HEK293T (cell line): ENCODE measurements around the gene CIBAR2.

Source experiments
- CTCF ChIA-PET: fragments of 350-600 bp; formaldehyde crosslinking; extraction: SDS; loops from one replicate; lab custom pipeline; 2021; ENCODE audit warnings: antibody characterized with exemption, inconsistent platforms; lab: Yijun Ruan, JAX
- POLR2A ChIA-PET: fragments of 350-600 bp; formaldehyde crosslinking; extraction: SDS; loops from one replicate; lab custom pipeline; 2020; ENCODE audit warnings: antibody characterized with exemption, inconsistent platforms; lab: Yijun Ruan, JAX
- DNase-seq: peaks from one replicate; pipeline ENCODE4 v3.0.0; 2012; ENCODE audit warnings: mixed read lengths; ENCODE audit errors: extremely low spot score
- ARNT ChIP-seq: fragments of 450-650 bp; IDR thresholded peaks from 2 replicates; pipeline ENCODE4 v1.6.1; 2017; ENCODE audit warnings: mild to moderate bottlenecking
- BHLHE40 ChIP-seq: fragments of 450-650 bp; IDR thresholded peaks from 2 replicates; pipeline ENCODE4 v1.6.1; 2016; ENCODE audit warnings: mild to moderate bottlenecking, moderate library complexity, borderline replicate concordance
- CTBP1 ChIP-seq: fragments of 450-650 bp; IDR thresholded peaks from 2 replicates; pipeline ENCODE4 v1.6.1; 2016; ENCODE audit warnings: borderline replicate concordance
- ELF4 ChIP-seq: fragments of 450-650 bp; IDR thresholded peaks from 2 replicates; pipeline ENCODE4 v1.6.1; 2017; ENCODE audit warnings: antibody characterized with exemption
- FOXA1 ChIP-seq: fragments of 450-650 bp; IDR thresholded peaks from 2 replicates; pipeline ENCODE4 v1.6.1; 2016; ENCODE audit warnings: mild to moderate bottlenecking
- FOXK2 ChIP-seq: fragments of 450-650 bp; IDR thresholded peaks from 2 replicates; pipeline ENCODE4 v1.6.1; 2016; ENCODE audit warnings: mild to moderate bottlenecking
- FOXM1 ChIP-seq: fragments of 450-650 bp; IDR thresholded peaks from 2 replicates; pipeline ENCODE4 v1.6.1; 2017; ENCODE audit warnings: mild to moderate bottlenecking, borderline replicate concordance
- HDGF ChIP-seq: fragments of 450-650 bp; IDR thresholded peaks from 2 replicates; pipeline ENCODE4 v1.6.1; 2017; ENCODE audit warnings: antibody characterized with exemption, borderline replicate concordance
- L3MBTL2 ChIP-seq: fragments of 450-650 bp; conservative IDR thresholded peaks from 2 replicates; pipeline ENCODE4 v1.6.1; 2016; ENCODE audit warnings: mild to moderate bottlenecking
- LEF1 ChIP-seq: fragments of 450-650 bp; IDR thresholded peaks from 2 replicates; pipeline ENCODE4 v1.6.1; 2017; ENCODE audit warnings: mild to moderate bottlenecking, borderline replicate concordance
- NFRKB ChIP-seq: fragments of 450-650 bp; IDR thresholded peaks from 2 replicates; pipeline ENCODE4 v1.6.1; 2016; ENCODE audit warnings: mild to moderate bottlenecking, moderate library complexity
- PKNOX1 ChIP-seq: fragments of 450-650 bp; IDR thresholded peaks from 2 replicates; pipeline ENCODE4 v1.6.1; 2016
- SP1 ChIP-seq: fragments of 450-650 bp; IDR thresholded peaks from 2 replicates; pipeline ENCODE4 v1.6.1; 2017
- SUZ12 ChIP-seq: fragments of 450-650 bp; IDR thresholded peaks from 2 replicates; pipeline ENCODE4 v1.6.1; 2016; ENCODE audit warnings: mild to moderate bottlenecking
- TARDBP ChIP-seq: fragments of 450-650 bp; IDR thresholded peaks from 2 replicates; pipeline ENCODE4 v1.6.1; 2016
- ZNF384 ChIP-seq: fragments of 450-650 bp; IDR thresholded peaks from 2 replicates; pipeline ENCODE4 v1.6.1; 2016

Gene CIBAR2

GRCh38 chr16:85128079-85128837, 16.0 kb upstream of the CIBAR2 start:
- TF ChIP-seq FOXK2: no peak
- TF ChIP-seq ZNF384: no peak
- no peak for TF ChIP-seq CTBP1
- no peak for TF ChIP-seq ARNT
- TF ChIP-seq ELF4: no peak
- no peak for TF ChIP-seq PKNOX1
- no peak for DNase-seq
- POLR2A ChIA-PET: no interaction called here
- CTCF ChIA-PET: no interaction called here

DNA sequence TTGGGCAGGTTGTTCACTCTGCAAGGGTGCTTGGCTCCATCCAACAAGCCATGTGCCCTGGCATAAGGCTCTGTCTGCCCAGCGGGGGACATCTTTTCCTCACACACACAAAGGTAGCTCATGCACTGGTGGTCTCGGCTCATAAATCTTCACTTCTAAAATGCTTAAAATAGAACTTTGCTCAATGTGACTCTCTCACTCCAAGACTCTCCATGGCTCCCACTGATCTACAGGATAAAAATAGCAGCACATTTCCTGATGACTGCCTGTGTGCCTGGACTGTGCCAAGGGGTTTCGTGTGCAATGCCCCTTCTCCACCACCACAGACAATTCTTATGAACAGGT, 15.1 kb upstream of the CIBAR2 start:
- TF ChIP-seq SP1 (no peak), FOXK2 (no peak), BHLHE40 (no peak), ZNF384 (no peak), PKNOX1 (no peak), FOXA1 (no peak), FOXM1 (no peak), NFRKB (no peak), TARDBP (no peak), L3MBTL2 (no peak), SUZ12 (no peak), ELF4 (no peak), LEF1 (no peak), HDGF (no peak)
- POLR2A ChIA-PET: no interaction called here
- CTCF ChIA-PET: interaction anchor here (1.5 kb wide), 1 partner anchor 13 kb away, joined by 5 read pairs; no protein-coding TSS in a partner anchor
- no peak for DNase-seq

GRCh38 chr16:85126705-85127378, 14.6 kb upstream of the CIBAR2 start:
- ChIA-PET CTCF (interaction anchor here (1.3 to 1.5 kb wide), 2 partner anchors 12 to 119 kb away, joined by 4 to 5 read pairs; no protein-coding TSS in a partner anchor), POLR2A (no interaction called here)
- TF ChIP-seq NFRKB: no peak
- no peak for TF ChIP-seq FOXA1
- no peak for TF ChIP-seq LEF1
- DNase-seq: peak; percentile 47

DNA sequence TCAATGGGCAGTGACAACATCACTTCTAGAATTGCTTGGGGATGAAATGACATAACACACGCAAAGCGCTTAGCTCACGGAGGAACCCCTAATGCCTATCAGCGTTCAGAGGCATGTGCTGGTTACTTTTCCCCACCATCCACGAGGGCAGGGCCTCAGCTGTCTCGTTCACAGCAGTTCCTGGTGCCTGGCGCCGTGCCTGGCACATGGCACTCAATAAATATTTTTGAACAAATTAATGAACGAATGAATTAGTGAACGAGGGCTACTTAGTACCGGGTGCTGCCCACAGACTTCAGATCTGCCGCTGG, 14.1 kb upstream of the CIBAR2 start:
- ChIA-PET CTCF (interaction anchor here (0.8 to 1.5 kb wide), 3 partner anchors 12 to 119 kb away, joined by 4 to 5 read pairs (median 4); no protein-coding TSS in a partner anchor), POLR2A (no interaction called here)
- no peak for DNase-seq
- no peak for TF ChIP-seq NFRKB
- no peak for TF ChIP-seq BHLHE40
- no peak for TF ChIP-seq L3MBTL2
- no peak for TF ChIP-seq FOXK2
- no peak for TF ChIP-seq ELF4
- TF ChIP-seq CTBP1: no peak
- no peak for TF ChIP-seq LEF1
- no peak for TF ChIP-seq SP1
- no peak for TF ChIP-seq ARNT
- no peak for TF ChIP-seq FOXM1
- no peak for TF ChIP-seq HDGF
- TF ChIP-seq FOXA1: no peak
- TF ChIP-seq TARDBP: no peak
- no peak for TF ChIP-seq SUZ12
- no peak for TF ChIP-seq PKNOX1

GRCh38 chr16:85125570-85126393, 13.5 kb upstream of the CIBAR2 start:
- TF ChIP-seq ARNT (no peak), SUZ12 (no peak), SP1 (no peak), TARDBP (no peak), ELF4 (no peak), NFRKB (no peak), HDGF (no peak), CTBP1 (no peak), PKNOX1 (no peak), FOXA1 (no peak), BHLHE40 (no peak), L3MBTL2 (no peak), FOXK2 (no peak), ZNF384 (no peak), LEF1 (no peak), FOXM1 (no peak)
- no peak for DNase-seq
- ChIA-PET CTCF (interaction anchor here (0.8 to 1.5 kb wide), 4 partner anchors 11 to 120 kb away, joined by 4 to 5 read pairs (median 4); no protein-coding TSS in a partner anchor), POLR2A (no interaction called here)
